Hepatocyte (in vitro differentiated cells): ENCODE measurements around the gene VWA7.

Experiments used
- CTCF ChIP-seq: fragments of 200-600 bp; sonication (generic); IDR thresholded peaks from 2 replicates; pipeline ENCODE4 v1.5.1; 2016; ENCODE audit warnings: antibody characterized with exemption, mild to moderate bottlenecking; ENCODE audit not compliant: poor library complexity
- EZH2phosphoT487 ChIP-seq: fragments of 200-600 bp; sonication (generic); IDR thresholded peaks from one replicate; pipeline ENCODE4 v1.6.1; 2018; ENCODE audit warnings: antibody characterized with exemption, mild to moderate bottlenecking, low read depth, moderate library complexity; ENCODE audit not compliant: unreplicated experiment, severe bottlenecking

- TF ChIP-seq CTCF (no peak), EZH2phosphoT487 (no peak)
Observed at GRCh38 chr6:31723245-31723979, 53.7 kb downstream of the VWA7 start, which contains the start of gene MPIG6B.
